GM12801 (cell line): ENCODE results near the gene CPVL.

Experiments used
- CTCF ChIP-seq: IDR thresholded peaks from one replicate; pipeline ENCODE4 v1.5.1; 2011; ENCODE audit warnings: control low read depth; ENCODE audit not compliant: insufficient read length; ENCODE audit errors: extremely low read depth

Gene CPVL

GRCh38 chr7:28955718-28956607 lies 190.4 kb downstream of the CPVL start:
- no peak for TF ChIP-seq CTCF

- no peak for TF ChIP-seq CTCF
Observed at GRCh38 chr7:28955356-28955717, 191.0 kb downstream of the CPVL start.

- TF ChIP-seq CTCF = no peak
Observed at GRCh38 chr7:28954946-28955345, 191.4 kb downstream of the CPVL start.

- TF ChIP-seq CTCF = no peak
Observed at GRCh38 chr7:28954471-28954870, 191.9 kb downstream of the CPVL start.

GRCh38 chr7:28953633-28954032 lies 192.7 kb downstream of the CPVL start:
- TF ChIP-seq CTCF = no peak
